Measurements from ENCODE around the gene SMYD2.
A peak's percentile ranks its signal among the peaks of the same experiment; 100 is the strongest.

Gene SMYD2

GRCh38 chr1:214370615-214371014 is 89.7 kb downstream of the SMYD2 start:
- in situ Hi-C loops (cut with HindIII; ENCODE audit: low pct_ligation_motif_present, low sequenced_read_pairs) = no loop called here
- peaks cover 51% of the 10 kb centered on the region for H3K36me3 ChIP-seq (replicated peaks)
- DNase-seq = no peak

GRCh38 chr1:214372092-214372491 is 91.1 kb downstream of the SMYD2 start:
- Histone ChIP-seq H3K4me3 (ENCODE audit: low read depth, low read length) (no peak overlapping the region), H3K27ac (no peak overlapping the region), H3K27me3 (replicated peaks) (no peaks in the 10 kb centered on the region), H3K36me3 (replicated peaks) (peaks cover 56% of the 10 kb centered on the region)
- DNase-seq = peak; percentile 12
- in situ Hi-C loops (cut with HindIII; ENCODE audit: low pct_ligation_motif_present, low sequenced_read_pairs) = no loop called here
- no peak for TF ChIP-seq CTCF (IDR thresholded peaks at IDR 0.05; ENCODE audit: low read depth, low read length, missing control alignments)

More at GRCh38 chr1:214370615-214371014, 89.7 kb downstream of the SMYD2 start:
- Histone ChIP-seq H3K27ac (no peak overlapping the region), H3K4me3 (ENCODE audit: low read depth, low read length) (no peak overlapping the region), H3K27me3 (replicated peaks) (no peaks in the 10 kb centered on the region)
- TF ChIP-seq CTCF (IDR thresholded peaks at IDR 0.05; ENCODE audit: low read depth, low read length, missing control alignments) = no peak

DNA sequence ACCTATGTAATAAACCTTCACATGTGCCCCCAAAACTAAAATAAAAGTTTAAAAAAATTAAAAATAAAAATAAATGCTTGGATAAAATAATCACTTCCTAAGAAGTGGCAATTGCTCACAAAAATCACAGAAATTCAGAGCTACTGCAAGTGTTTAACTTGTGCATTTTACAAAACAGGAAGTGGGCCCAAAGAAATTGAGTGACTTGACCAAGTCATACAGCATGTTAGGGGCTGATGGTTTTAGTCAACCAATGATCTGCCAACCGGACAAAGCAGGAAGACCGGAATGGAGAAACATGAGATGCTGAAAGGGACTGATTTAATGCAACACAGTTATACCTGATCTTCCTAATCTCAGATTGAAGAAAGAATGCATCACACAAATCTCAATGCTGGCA is 96.5 kb downstream of the SMYD2 start:
- no peak for DNase-seq
- TF ChIP-seq CTCF (IDR thresholded peaks at IDR 0.05; ENCODE audit: low read depth, low read length, missing control alignments) = no peak
- peaks cover 46% of the 10 kb centered on the region for H3K36me3 ChIP-seq (replicated peaks)
- in situ Hi-C loops (cut with HindIII; ENCODE audit: low pct_ligation_motif_present, low sequenced_read_pairs) = no loop called here
- peak overlapping the region; percentile 60 for H3K27ac ChIP-seq
- H3K27me3 ChIP-seq (replicated peaks) = no peaks in the 10 kb centered on the region
- H3K4me3 ChIP-seq (ENCODE audit: low read depth, low read length) = no peak overlapping the region

- DNase-seq = peak; percentile 66
- in situ Hi-C loops (cut with HindIII; ENCODE audit: low pct_ligation_motif_present, low sequenced_read_pairs) = no loop called here
- no peaks in the 10 kb centered on the region for H3K27me3 ChIP-seq (replicated peaks)
- no peak for TF ChIP-seq CTCF (IDR thresholded peaks at IDR 0.05; ENCODE audit: low read depth, low read length, missing control alignments)
- H3K4me3 ChIP-seq (ENCODE audit: low read depth, low read length) = no peak overlapping the region
- peaks cover 45% of the 10 kb centered on the region for H3K36me3 ChIP-seq (replicated peaks)
- H3K27ac ChIP-seq = peak overlapping the region; percentile 60
These were observed 96.9 kb downstream of the SMYD2 start for GRCh38 chr1:214377886-214378285.

DNA sequence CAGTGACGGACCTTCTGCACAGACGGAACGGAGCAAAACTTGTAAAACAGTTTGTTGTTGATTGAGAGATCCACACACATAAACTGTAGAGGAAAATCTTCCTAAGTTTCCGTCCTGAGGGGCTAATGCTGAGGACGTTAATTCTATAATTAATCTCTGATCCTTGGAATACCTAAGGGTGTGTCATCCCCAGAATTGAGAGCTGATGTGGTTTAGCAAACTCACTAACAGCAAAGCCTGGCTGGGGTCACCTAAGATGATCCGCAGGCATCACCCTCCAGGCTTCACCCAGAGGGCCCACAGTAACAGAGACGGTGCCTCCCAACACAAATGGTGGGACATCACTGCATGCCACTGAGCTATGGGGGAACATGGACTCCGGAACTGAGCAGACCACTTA is 97.5 kb downstream of the SMYD2 start:
- DNase-seq = no peak
- peak overlapping the region; percentile 23 for H3K27ac ChIP-seq
- in situ Hi-C loops (cut with HindIII; ENCODE audit: low pct_ligation_motif_present, low sequenced_read_pairs) = no loop called here
- no peaks in the 10 kb centered on the region for H3K27me3 ChIP-seq (replicated peaks)
- H3K4me3 ChIP-seq (ENCODE audit: low read depth, low read length) = no peak overlapping the region
- H3K36me3 ChIP-seq (replicated peaks) = peaks cover 51% of the 10 kb centered on the region
- no peak for TF ChIP-seq CTCF (IDR thresholded peaks at IDR 0.05; ENCODE audit: low read depth, low read length, missing control alignments)

GRCh38 chr1:214379236-214379970 is 98.4 kb downstream of the SMYD2 start:
- in situ Hi-C loops (cut with HindIII; ENCODE audit: low pct_ligation_motif_present, low sequenced_read_pairs) = no loop called here
- TF ChIP-seq CTCF (IDR thresholded peaks at IDR 0.05; ENCODE audit: low read depth, low read length, missing control alignments) = no peak
- Histone ChIP-seq H3K27ac (no peak overlapping the region), H3K36me3 (replicated peaks) (peaks cover 54% of the 10 kb centered on the region), H3K27me3 (replicated peaks) (no peaks in the 10 kb centered on the region), H3K4me3 (ENCODE audit: low read depth, low read length) (no peak overlapping the region)
- DNase-seq = no peak
